HG03457 (cell line): ENCODE data around the gene CNR1.
"Not testable (repeated sequence)": the region's sequence is repeated elsewhere in the genome, so short reads cannot be mapped to it uniquely, and the experiment has no call there.

Experiments
- ATAC-seq: cut with Tn5 transposase; IDR thresholded peaks from one replicate; pipeline ENCODE4 v1.9.1; 2021; ENCODE audit warnings: moderate number of reproducible peaks; ENCODE audit not compliant: unreplicated experiment

Gene CNR1

GRCh38 chr6:88165844-88166492 is at the start of gene CNR1:
Gene CNR1 (minus strand): TSS chr6:88166347. CDS start chr6:88145274, 21,073 bp downstream.
- ATAC-seq: peak; percentile 46

GRCh38 chr6:88211446-88211845 is 45.3 kb upstream of the CNR1 start:
- no peak for ATAC-seq

- no peak for ATAC-seq
Observed at GRCh38 chr6:88209301-88209700, 43.2 kb upstream of the CNR1 start.

GRCh38 chr6:88208726-88209125 is 42.6 kb upstream of the CNR1 start:
- ATAC-seq: no peak

GRCh38 chr6:88201734-88202133 is 35.6 kb upstream of the CNR1 start:
- not testable (repeated sequence) for ATAC-seq

GRCh38 chr6:88184921-88185320 is 18.8 kb upstream of the CNR1 start:
- ATAC-seq: no peak

- no peak for ATAC-seq
Observed at GRCh38 chr6:88183471-88183870, 17.3 kb upstream of the CNR1 start.

- peak; percentile 55 for ATAC-seq
Observed at GRCh38 chr6:88179692-88180091, 13.5 kb upstream of the CNR1 start.

GRCh38 chr6:88177961-88178464 is 11.9 kb upstream of the CNR1 start:
- ATAC-seq: peak; percentile 38

GRCh38 chr6:88174906-88175305 is 8.8 kb upstream of the CNR1 start:
- ATAC-seq: no peak

GRCh38 chr6:88171312-88171711 is 5.2 kb upstream of the CNR1 start:
- ATAC-seq: no peak

GRCh38 chr6:88168362-88168761 is 2.2 kb upstream of the CNR1 start:
- no peak for ATAC-seq

- no peak for ATAC-seq
Observed at GRCh38 chr6:88167352-88167937, 1.3 kb upstream of the CNR1 start.

- no peak for ATAC-seq
Observed at GRCh38 chr6:88166493-88167351, 575 bp upstream of the CNR1 start.

- peak; percentile 1 for ATAC-seq
Observed at GRCh38 chr6:88165087-88165843, 882 bp downstream of the CNR1 start.

- no peak for ATAC-seq
Observed at GRCh38 chr6:88164061-88164460, 2.1 kb downstream of the CNR1 start.

GRCh38 chr6:88163616-88164015 is 2.5 kb downstream of the CNR1 start:
- ATAC-seq: no peak

- no peak for ATAC-seq
Observed at GRCh38 chr6:88161940-88162339, 4.2 kb downstream of the CNR1 start.

- ATAC-seq: no peak
Observed at GRCh38 chr6:88157106-88157505, 9.0 kb downstream of the CNR1 start.

- no peak for ATAC-seq
Observed at GRCh38 chr6:88145298-88145963, 20.7 kb downstream of the CNR1 start.
